Stimulated activated CD4-positive, alpha-beta T cell treated with anti-CD3 and anti-CD28 coated beads, Interleukin-12 subunit alpha, Interleukin-12 subunit beta, amount 100 ng/mL, for 48 hours (primary cell): ENCODE results near the gene USP5.
A peak's percentile ranks its signal among the peaks of the same experiment; 100 is the strongest.

ENCODE experiments used
- DNase-seq, 3 donors: peaks; one replicate each; pipeline ENCODE4 v3.0.0-alpha.2; 2020; ENCODE audit warnings: low read depth in 2 of 3, low spot score in 1 of 3

The USP5 gene

DNA sequence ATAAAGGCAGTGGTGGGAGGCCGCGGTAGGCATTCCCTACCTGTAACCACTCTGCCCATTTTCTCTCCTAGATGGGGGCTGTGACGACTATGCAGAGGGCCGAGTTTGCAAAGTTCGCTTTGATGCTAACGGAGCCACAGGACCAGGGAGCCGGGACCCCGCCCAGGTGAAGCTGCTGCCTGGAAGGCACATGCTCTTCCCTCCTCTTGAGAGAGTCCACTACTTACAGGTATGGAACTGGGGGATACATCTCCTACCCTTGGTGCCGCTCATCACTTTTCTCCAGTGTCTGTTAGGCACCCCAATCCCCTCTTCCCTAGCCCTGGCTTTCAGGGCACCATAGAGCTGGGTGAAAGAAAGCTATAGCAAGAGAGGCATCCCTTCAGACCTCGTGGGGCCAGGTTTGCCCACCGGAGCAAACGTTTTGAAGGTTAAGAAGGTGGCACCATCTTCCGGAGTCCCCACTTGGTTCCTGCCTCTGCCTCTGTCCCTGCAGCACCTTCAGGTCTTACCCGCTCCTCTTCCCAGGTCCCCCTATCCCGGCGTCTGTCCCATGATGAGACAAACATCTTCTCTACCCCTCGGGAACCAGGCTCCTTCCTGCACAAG is 25.7 kb upstream of the USP5 start:
- no peak for DNase-seq

DNA sequence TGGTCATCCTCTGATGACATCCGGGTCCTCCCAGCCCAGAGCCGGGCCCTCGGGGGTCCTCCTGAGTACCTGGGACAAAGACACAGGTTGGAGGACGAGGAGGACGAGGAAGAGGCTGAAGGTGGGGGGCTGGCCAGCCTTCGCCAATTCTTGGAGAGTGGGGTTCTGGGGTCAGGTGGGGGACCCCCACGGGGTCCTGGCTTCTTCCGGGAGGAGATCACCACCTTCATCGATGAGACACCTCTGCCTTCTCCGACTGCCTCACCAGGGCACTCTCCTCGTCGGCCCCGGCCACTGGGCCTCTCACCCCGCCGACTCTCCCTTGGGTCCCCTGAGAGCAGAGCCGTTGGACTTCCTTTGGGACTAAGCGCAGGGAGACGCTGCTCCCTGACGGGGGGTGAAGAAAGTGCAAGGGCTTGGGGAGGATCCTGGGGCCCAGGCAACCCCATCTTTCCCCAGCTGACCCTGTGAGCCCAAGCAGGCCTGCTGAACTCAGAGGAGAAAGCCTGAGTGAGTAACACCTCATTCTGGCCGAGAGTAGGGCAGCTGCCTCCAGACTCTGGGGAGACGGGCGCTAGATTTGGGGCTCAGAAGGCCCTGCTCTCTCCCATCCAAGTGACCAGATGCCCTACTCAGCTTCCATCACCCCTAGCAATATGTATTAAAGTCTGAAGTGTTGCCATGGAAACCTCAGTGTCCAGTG is 25.1 kb upstream of the USP5 start:
- no peak for DNase-seq

DNA sequence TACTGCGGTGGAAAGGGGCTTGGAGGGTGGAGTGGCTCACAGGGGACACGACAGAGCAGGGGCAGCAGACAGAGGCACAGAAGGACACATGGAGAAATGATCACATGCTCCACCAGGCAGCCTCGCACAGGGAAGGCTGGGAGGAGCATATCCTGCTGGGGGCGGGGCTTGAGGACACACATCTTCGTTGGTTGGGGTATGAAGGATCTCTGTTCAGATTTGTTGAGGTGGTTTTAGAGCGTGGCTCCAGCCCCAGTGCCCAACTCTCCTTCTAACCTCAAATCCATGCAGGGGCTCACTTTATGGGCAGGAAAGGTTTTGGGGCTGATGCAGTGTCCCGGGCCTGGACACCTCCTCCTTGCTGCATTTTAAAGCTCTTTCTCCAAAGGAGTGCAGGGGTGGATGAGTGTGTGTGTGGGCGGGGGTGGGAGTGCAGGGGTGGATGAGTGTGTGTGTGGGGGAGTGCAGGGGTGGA is 24.5 kb upstream of the USP5 start:
- peak in 2 of 3 donors; percentile 51 to 63 for DNase-seq

DNA sequence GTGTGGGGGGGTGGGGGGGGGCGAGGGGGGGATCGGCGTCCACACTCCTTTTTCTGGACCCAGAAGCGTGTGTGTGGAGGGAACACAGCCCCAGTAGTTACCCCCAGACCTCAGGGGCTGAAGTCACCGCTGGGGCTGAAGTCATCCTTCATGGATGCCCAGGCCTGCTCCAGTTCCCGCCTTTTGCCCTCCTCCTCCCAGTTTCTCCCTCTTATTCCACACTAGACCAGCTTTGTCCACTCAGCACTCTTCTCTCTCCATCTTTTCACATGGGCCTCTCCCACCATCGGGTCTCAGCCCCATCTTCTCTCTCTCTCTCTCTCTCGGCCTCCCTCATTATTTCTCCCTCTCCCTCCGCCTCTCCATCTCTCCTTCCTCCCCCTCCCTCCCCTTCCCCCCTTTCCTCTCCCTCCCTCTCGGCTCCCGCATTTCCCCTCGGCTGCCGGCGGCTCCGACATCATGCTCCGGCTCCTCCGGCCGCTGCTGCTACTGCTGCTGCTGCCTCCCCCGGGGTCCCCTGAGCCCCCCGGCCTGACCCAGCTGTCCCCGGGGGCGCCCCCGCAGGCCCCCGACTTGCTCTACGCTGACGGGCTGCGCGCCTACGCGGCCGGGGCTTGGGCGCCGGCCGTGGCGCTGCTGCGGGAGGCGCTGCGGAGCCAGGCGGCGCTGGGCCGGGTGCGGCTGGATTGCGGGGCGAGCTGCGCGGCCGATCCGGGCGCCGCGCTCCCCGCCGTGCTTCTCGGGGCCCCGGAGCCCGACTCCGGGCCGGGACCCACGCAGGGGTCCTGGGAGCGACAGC is 23.8 kb upstream of the USP5 start, which contains the start of gene P3H3:
Gene P3H3 (plus strand): TSS at position 426 of the 799 bp plus-strand sequence. CDS start 34 bp downstream, at position 460.
- no peak for DNase-seq

DNA sequence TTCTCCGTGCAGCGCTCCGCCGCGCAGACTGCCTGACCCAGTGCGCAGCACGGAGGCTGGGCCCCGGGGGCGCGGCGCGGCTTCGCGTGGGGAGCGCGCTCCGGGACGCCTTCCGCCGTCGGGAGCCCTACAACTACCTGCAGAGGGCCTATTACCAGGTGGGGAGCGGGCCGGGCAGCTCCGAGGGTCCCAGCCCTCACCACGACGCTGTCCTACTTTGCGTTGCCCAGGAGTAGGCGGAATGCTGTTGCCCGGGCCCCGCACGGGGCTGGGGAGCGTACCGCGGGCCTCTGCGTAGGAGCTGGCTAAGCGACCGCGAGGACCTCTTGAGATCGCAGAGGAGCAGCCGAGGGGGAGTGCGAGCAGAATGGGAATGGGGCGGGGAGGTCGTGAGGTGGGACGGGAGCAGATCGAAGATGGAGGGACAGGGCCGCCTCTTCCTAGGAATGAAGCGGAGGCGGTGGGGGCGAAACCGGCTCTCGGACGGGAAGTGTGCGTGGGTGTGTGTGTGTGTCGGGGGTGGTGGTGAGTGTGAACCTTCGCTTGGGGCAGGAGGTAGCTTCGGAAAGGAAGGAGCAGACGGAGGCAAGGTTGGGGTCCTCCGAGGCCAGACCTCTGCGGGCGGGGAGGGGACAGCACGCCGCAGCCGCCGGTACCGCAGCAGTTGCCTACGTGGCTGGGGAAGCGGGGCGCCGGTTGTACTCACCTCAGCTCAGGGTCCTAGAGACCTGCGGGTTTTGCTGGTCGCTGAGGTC is 23.0 kb upstream of the USP5 start:
- no peak for DNase-seq

DNA sequence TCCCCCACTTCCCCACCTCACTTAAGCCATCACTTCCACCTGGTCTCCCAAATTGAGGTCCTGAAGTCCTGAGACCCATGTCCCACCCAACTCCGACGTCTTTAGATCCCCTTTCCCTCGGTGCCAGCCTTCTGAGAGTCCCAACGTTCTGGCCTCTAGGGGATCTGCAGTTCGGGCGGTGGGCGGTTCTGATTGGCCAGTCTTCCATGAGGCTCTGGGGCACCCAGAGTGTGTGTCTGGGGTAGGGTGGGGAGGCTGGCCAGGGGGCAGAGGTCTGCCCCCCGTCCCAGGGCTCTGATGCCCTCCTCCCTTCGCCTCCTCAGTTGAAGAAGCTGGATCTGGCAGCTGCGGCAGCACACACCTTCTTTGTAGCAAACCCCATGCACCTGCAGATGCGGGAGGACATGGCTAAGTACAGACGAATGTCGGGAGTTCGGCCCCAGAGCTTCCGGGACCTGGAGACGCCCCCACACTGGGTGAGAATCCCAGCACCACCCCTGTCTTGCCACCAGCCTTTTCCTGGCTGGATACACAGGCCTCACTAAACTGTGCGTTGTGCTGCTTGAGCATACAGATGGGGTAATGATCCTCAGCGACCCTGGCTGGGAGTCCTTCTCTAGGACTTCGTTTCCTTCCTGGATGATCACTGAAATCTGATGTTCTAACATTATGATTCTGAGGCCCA is 22.3 kb upstream of the USP5 start:
- DNase-seq: no peak

DNA sequence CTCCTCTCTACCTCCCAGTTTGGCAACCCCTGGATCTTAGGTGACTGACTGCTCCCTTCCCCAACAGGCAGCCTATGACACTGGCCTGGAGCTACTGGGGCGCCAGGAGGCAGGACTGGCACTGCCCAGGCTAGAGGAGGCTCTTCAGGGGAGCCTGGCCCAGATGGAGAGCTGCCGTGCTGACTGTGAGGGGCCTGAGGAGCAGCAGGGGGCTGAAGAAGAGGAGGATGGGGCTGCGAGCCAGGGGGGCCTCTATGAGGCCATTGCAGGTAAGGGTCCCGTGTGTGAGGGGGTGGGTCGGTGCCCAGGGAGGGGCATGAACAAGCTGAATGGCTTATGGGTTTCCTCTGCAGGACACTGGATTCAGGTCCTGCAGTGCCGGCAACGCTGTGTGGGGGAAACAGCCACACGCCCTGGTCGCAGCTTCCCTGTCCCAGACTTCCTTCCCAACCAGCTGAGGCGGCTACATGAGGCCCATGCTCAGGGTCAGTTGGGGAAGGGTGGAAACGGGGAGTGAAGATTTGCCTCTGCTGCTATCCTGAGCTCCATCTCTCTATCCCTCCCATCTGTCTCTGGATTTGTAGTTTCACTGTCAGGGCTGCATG is 21.6 kb upstream of the USP5 start:
- no peak for DNase-seq

DNA sequence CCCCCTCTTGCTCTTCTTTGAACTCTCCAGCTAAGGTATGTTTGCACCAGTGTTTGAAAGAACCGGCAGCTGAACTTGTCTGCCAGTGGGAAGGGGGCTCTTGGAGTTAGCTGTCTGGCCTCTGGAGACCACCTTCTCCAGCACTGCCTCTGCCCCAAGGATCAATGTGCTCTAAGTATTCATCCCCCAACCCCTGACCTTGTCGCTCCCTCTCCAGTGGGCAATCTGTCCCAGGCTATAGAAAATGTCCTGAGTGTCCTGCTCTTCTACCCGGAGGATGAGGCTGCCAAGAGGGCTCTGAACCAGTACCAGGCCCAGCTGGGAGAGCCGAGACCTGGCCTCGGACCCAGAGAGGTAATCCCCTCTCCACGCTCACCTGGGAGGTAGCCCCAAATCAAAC is 21.0 kb upstream of the USP5 start:
- no peak for DNase-seq

DNA sequence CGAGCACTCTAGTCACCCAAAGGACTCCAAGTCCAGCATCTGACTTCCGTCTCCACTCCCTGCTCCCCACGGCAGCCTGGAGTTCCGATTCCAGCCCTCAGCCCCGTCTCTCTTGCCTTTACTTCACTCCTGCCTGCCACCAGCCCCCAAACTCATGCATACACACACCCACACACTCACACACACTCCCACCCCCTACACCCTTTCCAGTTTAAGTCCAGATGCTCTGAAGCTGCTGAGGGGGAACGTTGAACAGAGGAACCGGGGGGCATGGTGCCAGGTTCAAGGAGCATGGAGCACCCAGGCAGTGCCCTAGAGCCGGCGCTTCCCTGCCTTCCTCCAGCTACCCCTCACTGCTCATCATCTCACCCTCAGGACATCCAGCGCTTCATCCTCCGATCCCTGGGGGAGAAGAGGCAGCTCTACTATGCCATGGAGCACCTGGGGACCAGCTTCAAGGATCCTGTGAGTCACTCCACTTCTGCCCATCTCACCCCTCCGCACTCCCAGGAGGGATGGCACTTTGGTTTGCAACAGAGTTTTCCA is 20.4 kb upstream of the USP5 start:
- DNase-seq: no peak

DNA sequence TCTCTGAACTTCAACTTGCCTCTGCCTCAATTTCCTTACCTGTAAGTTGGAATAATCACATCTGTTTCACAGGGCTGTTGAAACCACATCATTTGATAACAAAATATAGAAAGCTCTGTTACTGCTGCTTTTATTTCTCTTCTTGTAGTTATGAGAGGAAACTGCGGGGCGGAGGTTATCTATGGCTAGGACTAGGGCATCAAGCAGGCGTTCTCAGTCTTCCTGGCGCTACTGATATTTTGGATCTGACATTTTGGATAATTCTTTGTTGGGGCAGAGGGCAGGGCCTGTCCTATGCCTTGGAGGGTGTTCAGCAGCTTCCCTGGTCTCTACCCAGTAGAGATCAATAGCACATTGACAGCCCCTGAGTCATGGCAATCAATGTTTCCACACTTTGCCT is 19.8 kb upstream of the USP5 start:
- DNase-seq: no peak

DNA sequence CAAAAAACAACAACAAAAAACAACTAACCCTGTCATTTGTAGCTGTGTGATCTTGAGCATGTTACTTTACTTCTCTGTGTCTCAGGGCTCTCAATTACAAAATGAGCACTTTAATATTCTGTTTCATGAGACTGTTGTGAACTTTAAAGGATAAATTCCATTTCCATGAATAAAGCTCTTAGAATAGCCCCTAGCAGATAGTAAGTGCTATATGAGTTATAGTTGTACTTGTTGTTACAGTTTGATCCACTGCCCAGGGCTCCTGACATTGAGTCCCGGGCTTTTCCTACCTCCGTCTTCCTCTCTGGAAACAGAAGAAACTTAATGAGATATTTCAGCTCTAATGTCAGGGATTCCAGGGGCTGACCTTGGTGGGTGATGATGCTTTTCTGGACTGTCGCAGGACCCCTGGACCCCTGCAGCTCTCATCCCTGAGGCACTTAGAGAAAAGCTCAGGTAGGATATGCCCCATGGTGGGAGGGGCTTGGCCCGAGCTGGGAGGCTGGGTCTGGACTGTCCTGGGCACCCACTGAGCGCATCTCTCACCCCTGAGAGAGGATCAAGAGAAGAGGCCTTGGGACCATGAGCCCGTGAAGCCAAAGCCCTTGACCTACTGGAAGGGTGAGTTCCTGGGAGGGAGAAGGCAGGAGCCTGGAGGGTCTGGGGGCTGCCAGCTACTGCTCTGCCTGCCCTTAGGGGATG is 18.6 kb upstream of the USP5 start:
- no peak for DNase-seq

DNA sequence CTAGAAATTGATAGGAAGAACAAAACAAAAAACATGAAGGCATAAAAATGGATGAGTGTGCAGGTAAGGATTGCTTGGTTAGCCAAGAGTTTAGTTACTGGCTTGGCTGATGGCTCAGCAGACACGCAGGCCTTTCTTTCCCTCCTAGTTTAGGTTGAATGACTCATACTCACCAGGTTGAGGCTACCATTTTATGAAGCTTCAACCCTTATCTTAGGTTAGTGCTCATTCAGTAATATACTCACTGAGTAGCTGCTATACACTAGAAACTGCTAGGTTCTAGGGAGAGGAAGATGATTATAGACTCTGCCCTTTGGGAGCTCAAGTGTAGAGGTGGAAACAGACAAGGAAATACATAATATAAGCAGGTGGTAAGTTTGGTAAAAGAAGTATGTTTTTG is 17.7 kb upstream of the USP5 start:
- no peak for DNase-seq

DNA sequence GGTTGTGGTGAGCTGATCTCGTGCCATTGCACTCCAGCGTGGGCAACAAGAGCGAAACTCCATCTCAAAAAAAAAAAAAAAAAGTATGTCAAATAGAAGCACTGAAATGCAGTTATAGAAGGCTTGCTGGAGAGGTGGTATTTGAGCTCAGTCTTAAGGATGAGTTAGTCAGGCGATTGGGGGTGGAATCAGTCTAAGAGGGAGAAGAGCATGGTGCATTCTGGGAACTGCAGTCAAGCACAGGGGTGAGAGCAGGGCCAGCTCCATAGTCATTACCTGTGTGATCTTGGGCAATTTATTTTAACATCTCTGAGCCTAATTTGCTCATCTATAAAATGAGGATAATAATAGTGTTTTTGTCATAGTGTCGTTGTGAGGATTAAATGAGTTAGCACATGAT is 17.1 kb upstream of the USP5 start:
- no peak for DNase-seq

DNA sequence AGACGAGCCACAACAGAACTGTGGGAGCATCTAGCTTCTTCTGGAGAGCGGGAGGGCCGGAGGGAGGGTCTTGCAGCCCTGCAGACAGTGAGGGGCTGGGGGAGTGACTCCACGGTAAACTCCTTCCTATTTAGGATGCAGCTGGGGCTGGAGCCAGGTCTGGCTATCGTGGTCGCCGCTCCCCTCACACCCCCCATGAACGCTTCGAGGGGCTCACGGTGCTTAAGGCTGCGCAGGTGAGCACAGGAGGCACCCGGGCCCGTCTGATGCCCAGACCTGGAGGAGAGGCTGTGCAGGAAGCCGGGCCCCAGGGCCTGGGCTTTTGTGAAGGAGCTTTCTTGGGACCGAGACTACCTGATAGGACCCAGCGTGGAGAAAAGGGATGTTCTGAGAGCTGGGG is 15.1 kb upstream of the USP5 start:
- no peak for DNase-seq

DNA sequence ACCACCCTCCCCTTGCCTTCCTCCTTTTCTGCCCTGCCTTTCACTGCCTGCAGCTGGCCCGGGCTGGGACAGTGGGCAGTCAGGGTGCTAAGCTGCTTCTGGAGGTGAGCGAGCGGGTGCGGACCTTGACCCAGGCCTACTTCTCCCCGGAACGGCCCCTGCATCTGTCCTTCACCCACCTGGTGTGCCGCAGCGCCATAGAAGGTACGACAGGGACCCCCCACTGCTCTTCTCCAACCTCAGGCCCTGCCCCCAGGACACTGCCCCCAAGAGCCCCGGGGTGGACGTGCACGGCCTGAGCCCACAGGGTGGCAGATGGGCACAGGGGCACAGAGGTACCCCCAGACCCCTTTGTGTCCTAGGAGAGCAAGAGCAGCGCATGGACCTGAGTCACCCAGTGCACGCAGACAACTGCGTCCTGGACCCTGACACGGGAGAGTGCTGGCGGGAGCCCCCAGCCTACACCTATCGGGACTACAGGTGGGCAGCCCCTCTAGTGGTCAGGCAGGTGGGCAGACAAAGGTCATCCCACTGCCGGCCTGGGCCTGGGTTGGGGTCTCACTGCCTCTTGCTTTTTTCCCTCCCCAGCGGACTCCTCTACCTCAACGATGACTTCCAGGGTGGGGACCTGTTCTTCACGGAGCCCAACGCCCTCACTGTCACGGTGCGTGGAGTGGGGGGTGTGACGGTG is 14.4 kb upstream of the USP5 start:
- DNase-seq: no peak

DNA sequence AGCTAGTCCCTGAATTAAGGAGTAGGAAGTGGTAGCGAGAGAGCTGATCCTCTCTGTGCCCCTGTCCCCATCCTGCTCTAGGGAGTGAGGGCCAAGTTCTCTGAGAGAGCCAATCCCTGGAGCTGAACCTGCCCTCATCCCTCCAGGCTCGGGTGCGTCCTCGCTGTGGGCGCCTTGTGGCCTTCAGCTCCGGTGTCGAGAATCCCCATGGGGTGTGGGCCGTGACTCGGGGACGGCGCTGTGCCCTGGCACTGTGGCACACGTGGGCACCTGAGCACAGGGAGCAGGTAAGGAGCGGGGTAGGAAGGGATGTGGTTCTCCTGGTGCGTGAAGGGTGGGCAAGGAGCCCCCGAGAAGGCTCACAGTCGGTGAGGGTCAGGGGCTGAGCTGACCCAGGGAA is 13.1 kb upstream of the USP5 start:
- DNase-seq: no peak

DNA sequence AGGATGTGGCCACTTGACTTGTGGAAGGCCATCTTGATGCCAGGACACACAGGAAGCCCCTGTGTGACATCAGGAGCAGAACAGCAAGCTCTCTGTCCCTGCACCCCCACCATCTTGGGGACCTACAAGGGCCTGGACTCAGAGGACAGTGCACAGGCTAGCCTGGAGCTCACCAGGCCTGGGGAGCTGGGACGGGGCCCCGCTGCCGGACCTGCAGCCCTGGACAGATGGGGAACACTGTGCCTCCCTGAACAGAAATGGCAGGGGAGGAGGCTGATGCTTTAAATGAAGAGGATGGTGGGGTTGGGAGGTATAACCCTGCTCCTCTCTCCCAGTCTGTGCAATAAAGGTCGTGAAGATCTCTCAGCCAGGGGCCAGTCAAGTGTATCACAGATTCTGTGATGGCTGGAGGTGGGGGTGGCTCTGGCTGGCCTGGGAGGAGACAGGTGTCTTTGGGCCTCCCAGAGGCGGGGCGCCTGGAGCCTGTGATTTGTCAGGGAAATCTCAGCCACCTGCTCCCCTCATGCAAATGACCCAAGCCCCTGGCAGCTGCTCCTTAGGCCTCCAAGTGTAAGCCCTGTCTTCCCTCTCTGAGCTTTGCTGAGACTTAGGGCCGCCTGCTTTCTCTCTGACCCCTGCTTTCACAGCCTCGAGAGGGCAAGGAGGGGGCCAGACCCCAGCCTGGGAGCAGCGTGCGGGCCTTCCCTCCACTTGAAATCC is 12.3 kb upstream of the USP5 start:
- DNase-seq: no peak

DNA sequence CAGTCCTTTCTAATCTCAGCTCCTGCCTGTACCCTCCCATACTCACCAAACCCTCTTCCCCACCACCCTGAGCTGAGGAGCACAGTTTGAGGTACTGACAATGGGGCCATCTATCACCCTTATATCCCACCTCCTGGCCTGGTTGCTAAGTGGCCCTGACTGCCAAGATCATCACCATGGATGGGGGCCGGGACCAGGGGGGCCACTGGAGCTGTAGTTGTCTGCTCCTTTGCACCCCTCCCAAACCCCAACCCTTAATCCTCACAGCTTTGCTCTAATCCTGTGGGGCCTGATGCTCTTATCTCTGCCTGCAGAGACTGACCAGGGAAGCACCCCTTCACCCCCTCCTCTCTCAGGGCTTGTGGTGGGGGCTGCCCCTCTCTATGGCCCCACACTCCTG is 11.6 kb upstream of the USP5 start:
- no peak for DNase-seq
